Measurements from ENCODE around the gene ERLIN1. TPM values are rescaled to one million over a fixed set of nuclear protein-coding genes. Genes with fewer than 3 reads are reported as not detected.

Gene ERLIN1
- total and polyA plus RNA-seq, 7 experiments from 2014 or later: 3.9 to 19.3 (median 12.4) TPM

DNA sequence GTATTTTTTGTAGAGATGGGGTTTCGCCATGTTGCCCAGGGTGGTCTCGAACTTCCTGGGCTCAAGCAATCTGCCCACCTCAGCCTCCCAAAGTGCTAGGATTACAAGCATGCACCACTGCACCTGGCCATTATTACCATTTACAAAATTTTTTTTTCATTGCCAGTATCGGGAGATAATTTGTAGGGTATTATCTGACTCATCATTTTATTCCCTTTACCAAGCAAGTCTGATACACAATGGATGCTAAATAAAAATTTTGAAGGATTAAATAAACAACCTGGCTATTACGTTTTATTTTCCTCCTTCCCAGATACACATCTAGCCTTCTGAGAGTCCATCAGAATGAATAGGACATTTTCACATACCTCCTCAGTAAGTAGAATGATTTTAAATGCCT is 66.1 kb downstream of the ERLIN1 start:
- ATAC-seq (no peak), DNase-seq (no peak)
- H3K27me3 Mint-ChIP-seq: peaks cover 18 to 35% (median 19%) of the 10 kb centered on the region in 5 donors
- H3K27ac Mint-ChIP-seq: no peak overlapping the region
- Histone ChIP-seq H3K27ac (ENCODE audit: low read depth, low read length) (no peak overlapping the region), H3K4me1 (ENCODE audit: control insufficient read depth in 2 of 2, insufficient read depth in 2 of 2, low read length in 2 of 2) (no peaks in the 10 kb centered on the region), H3K36me3 (ENCODE audit: control insufficient read depth in 2 of 3, insufficient read depth in 3 of 3, low read length in 3 of 3) (no peaks in the 10 kb centered on the region), H3K4me3 (ENCODE audit: low read length) (no peak overlapping the region), H3K27me3 (ENCODE audit: control insufficient read depth in 2 of 2, insufficient read depth in 2 of 2, low read length in 2 of 2) (no peaks in the 10 kb centered on the region), H3K9me3 (ENCODE audit: control insufficient read depth in 2 of 3, low read length in 3 of 3) (no peaks in the 10 kb centered on the region)
- H3K9me3 Mint-ChIP-seq: peaks cover 0 to 4% (median 0%) of the 10 kb centered on the region in 11 donors
- intact Hi-C loops (cut with micrococcal nuclease): no loop called here
- H3K36me3 Mint-ChIP-seq: peaks cover 0 to 4% (median 0%) of the 10 kb centered on the region in 5 donors
- H3K4me1 Mint-ChIP-seq: peaks cover 0 to 23% (median 15%) of the 10 kb centered on the region in 7 donors
- ChIA-PET POLR2A (no interaction called here), CTCF (no interaction called here)
- no peak overlapping the region for H3K4me3 Mint-ChIP-seq

GRCh38 chr10:100114976-100115770 is 70.7 kb downstream of the ERLIN1 start:
- no peak overlapping the region for H3K4me3 Mint-ChIP-seq
- CTCF ChIA-PET: no interaction called here
- H3K4me1 ChIP-seq (ENCODE audit: control insufficient read depth in 2 of 2, insufficient read depth in 2 of 2, low read length in 2 of 2): no peaks in the 10 kb centered on the region
- DNase-seq (no peak), ATAC-seq (no peak)
- H3K27me3 ChIP-seq (ENCODE audit: control insufficient read depth in 2 of 2, insufficient read depth in 2 of 2, low read length in 2 of 2): no peaks in the 10 kb centered on the region
- H3K27me3 Mint-ChIP-seq: peaks cover 22 to 42% (median 27%) of the 10 kb centered on the region in 5 donors
- POLR2A ChIA-PET: no interaction called here
- intact Hi-C loops (cut with micrococcal nuclease): no loop called here
- H3K27ac Mint-ChIP-seq: no peak overlapping the region
- no peaks in the 10 kb centered on the region for H3K36me3 ChIP-seq (ENCODE audit: control insufficient read depth in 2 of 3, insufficient read depth in 3 of 3, low read length in 3 of 3)
- peaks cover 0 to 4% (median 0%) of the 10 kb centered on the region in 5 donors for H3K36me3 Mint-ChIP-seq
- H3K9me3 Mint-ChIP-seq: peaks cover 0 to 4% (median 0%) of the 10 kb centered on the region in 11 donors
- no peak overlapping the region for H3K4me3 ChIP-seq (ENCODE audit: low read length)
- H3K4me1 Mint-ChIP-seq: peaks cover 0 to 17% (median 0%) of the 10 kb centered on the region in 7 donors
- H3K27ac ChIP-seq (ENCODE audit: low read depth, low read length): no peak overlapping the region
- H3K9me3 ChIP-seq (ENCODE audit: control insufficient read depth in 2 of 3, low read length in 3 of 3): no peaks in the 10 kb centered on the region

DNA sequence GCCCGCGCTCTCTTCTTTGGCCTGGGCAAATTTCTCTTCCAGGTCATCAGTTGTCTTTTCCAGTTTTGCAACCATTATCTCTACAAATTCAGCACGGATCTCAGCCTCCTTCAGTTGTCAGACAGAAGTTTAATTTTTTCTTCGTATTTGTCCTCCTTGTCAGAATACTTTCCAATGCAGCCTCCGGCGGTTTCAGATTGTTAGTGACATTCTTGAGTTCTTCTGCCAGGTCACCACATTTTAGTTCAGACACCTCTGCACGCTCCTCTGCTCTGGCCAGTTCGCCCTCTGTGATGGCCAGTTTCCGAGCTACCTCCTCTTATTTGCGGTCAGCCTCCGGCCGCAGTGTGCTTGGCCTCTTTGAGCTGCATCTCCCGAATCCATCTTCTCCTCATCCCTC is 71.4 kb downstream of the ERLIN1 start:
- Mint-ChIP-seq H3K36me3 (peaks cover 0 to 4% (median 0%) of the 10 kb centered on the region in 5 donors), H3K27ac (no peak overlapping the region), H3K9me3 (peaks cover 0 to 4% (median 0%) of the 10 kb centered on the region in 11 donors), H3K27me3 (peaks cover 22 to 42% (median 27%) of the 10 kb centered on the region in 5 donors), H3K4me1 (peaks cover 0 to 20% (median 0%) of the 10 kb centered on the region in 7 donors), H3K4me3 (no peak overlapping the region)
- DNase-seq (no peak), ATAC-seq (no peak)
- Histone ChIP-seq H3K27ac (ENCODE audit: low read depth, low read length) (no peak overlapping the region), H3K4me3 (ENCODE audit: low read length) (no peak overlapping the region), H3K27me3 (ENCODE audit: control insufficient read depth in 2 of 2, insufficient read depth in 2 of 2, low read length in 2 of 2) (no peaks in the 10 kb centered on the region), H3K36me3 (ENCODE audit: control insufficient read depth in 2 of 3, insufficient read depth in 3 of 3, low read length in 3 of 3) (no peaks in the 10 kb centered on the region), H3K9me3 (ENCODE audit: control insufficient read depth in 2 of 3, low read length in 3 of 3) (no peaks in the 10 kb centered on the region), H3K4me1 (ENCODE audit: control insufficient read depth in 2 of 2, insufficient read depth in 2 of 2, low read length in 2 of 2) (no peaks in the 10 kb centered on the region)
- intact Hi-C loops (cut with micrococcal nuclease): no loop called here
- CTCF ChIA-PET: no interaction called here
- POLR2A ChIA-PET: no interaction called here

GRCh38 chr10:100109670-100110069 is 76.2 kb downstream of the ERLIN1 start:
- H3K9me3 ChIP-seq (ENCODE audit: control insufficient read depth in 2 of 3, low read length in 3 of 3): no peaks in the 10 kb centered on the region
- H3K4me1 ChIP-seq (ENCODE audit: control insufficient read depth in 2 of 2, insufficient read depth in 2 of 2, low read length in 2 of 2): no peaks in the 10 kb centered on the region
- Mint-ChIP-seq H3K4me3 (no peak overlapping the region), H3K27ac (peak overlapping the region in 1 of 9 donors; percentile 29), H3K36me3 (peaks cover 0 to 3% (median 0%) of the 10 kb centered on the region in 5 donors), H3K9me3 (peaks cover 0 to 4% (median 0%) of the 10 kb centered on the region in 11 donors), H3K4me1 (peaks cover 0 to 18% (median 0%) of the 10 kb centered on the region in 7 donors), H3K27me3 (peaks cover 9 to 39% (median 13%) of the 10 kb centered on the region in 5 donors)
- intact Hi-C loops (cut with micrococcal nuclease): no loop called here
- no peak for DNase-seq
- ChIA-PET POLR2A (no interaction called here), CTCF (no interaction called here)
- no peak for ATAC-seq
- no peak overlapping the region for H3K27ac ChIP-seq (ENCODE audit: low read depth, low read length)
- H3K4me3 ChIP-seq (ENCODE audit: low read length): no peak overlapping the region
- H3K36me3 ChIP-seq (ENCODE audit: control insufficient read depth in 2 of 3, insufficient read depth in 3 of 3, low read length in 3 of 3): no peaks in the 10 kb centered on the region
- H3K27me3 ChIP-seq (ENCODE audit: control insufficient read depth in 2 of 2, insufficient read depth in 2 of 2, low read length in 2 of 2): no peaks in the 10 kb centered on the region

DNA sequence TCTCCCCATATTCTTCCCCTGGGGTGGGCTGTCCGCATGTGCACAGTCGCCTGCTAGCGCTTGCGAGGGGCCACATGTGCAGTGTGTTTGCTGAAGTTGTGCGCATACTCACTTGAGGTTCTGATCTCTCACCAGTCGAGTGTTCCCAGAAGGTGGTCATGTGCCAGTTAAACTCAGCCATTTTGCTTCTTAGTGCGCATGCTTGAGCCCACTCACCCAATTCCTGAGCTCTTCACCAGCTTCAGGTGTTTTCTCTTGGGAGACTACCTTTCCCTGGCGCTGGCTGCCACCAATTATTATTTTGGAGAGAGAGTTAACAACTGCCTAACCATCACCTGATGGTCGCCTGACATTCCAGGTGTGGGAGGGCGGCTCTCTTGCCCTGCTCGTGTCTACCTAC is 79.0 kb downstream of the ERLIN1 start:
- Mint-ChIP-seq H3K27ac (no peak overlapping the region), H3K4me1 (peaks cover 0 to 5% (median 0%) of the 10 kb centered on the region in 7 donors)
- no peak for ATAC-seq

DNA sequence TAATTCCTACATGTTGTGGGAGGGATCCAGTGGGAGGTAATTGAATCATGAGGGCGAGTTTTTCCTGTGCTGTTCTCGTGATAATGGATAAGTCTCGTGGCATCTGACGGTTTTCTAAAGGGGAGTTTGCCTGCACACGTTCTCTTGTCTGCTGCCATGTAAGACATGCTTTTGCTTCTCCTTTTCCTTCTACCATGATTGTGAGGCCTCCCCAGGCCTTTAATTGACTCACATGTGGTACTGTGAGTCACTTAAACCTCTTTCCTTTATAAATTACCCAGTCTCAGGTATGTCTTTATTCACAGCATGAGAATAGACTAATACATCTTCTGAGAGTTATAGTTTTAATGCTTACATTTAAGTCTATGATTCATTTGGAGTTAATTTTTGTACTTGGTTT is 81.5 kb downstream of the ERLIN1 start:
- no peaks in the 10 kb centered on the region for H3K9me3 ChIP-seq (ENCODE audit: control insufficient read depth in 2 of 3, low read length in 3 of 3)
- DNase-seq (no peak), ATAC-seq (no peak)
- peaks cover 0 to under 1% (median 0%) of the 10 kb centered on the region in 7 donors for H3K4me1 Mint-ChIP-seq
- POLR2A ChIA-PET: no interaction called here
- peaks cover 23 to 55% (median 37%) of the 10 kb centered on the region in 5 donors for H3K27me3 Mint-ChIP-seq
- no peaks in the 10 kb centered on the region for H3K27me3 ChIP-seq (ENCODE audit: control insufficient read depth in 2 of 2, insufficient read depth in 2 of 2, low read length in 2 of 2)
- H3K36me3 Mint-ChIP-seq: peaks cover 0 to 7% (median 0%) of the 10 kb centered on the region in 5 donors
- no peak overlapping the region for H3K27ac ChIP-seq (ENCODE audit: low read depth, low read length)
- CTCF ChIA-PET: no interaction called here
- intact Hi-C loops (cut with micrococcal nuclease): no loop called here
- H3K9me3 Mint-ChIP-seq: peaks cover 0 to 14% (median 4%) of the 10 kb centered on the region in 11 donors
- no peaks in the 10 kb centered on the region for H3K36me3 ChIP-seq (ENCODE audit: control insufficient read depth in 2 of 3, insufficient read depth in 3 of 3, low read length in 3 of 3)
- no peaks in the 10 kb centered on the region for H3K4me1 ChIP-seq (ENCODE audit: control insufficient read depth in 2 of 2, insufficient read depth in 2 of 2, low read length in 2 of 2)
- no peak overlapping the region for H3K27ac Mint-ChIP-seq
- H3K4me3 ChIP-seq (ENCODE audit: low read length): no peak overlapping the region
- no peak overlapping the region for H3K4me3 Mint-ChIP-seq

More for the DNA sequence above, 79.0 kb downstream of the ERLIN1 start:
- no peak overlapping the region for H3K27ac ChIP-seq (ENCODE audit: low read depth, low read length)
- no peaks in the 10 kb centered on the region for H3K27me3 ChIP-seq (ENCODE audit: control insufficient read depth in 2 of 2, insufficient read depth in 2 of 2, low read length in 2 of 2)
- H3K4me1 ChIP-seq (ENCODE audit: control insufficient read depth in 2 of 2, insufficient read depth in 2 of 2, low read length in 2 of 2): no peaks in the 10 kb centered on the region
- Mint-ChIP-seq H3K4me3 (no peak overlapping the region), H3K36me3 (peaks cover 0 to 7% (median 0%) of the 10 kb centered on the region in 5 donors), H3K27me3 (peaks cover 15 to 39% (median 24%) of the 10 kb centered on the region in 5 donors), H3K9me3 (peaks cover 0 to 14% (median 4%) of the 10 kb centered on the region in 11 donors)
- H3K4me3 ChIP-seq (ENCODE audit: low read length): no peak overlapping the region
- POLR2A ChIA-PET: no interaction called here
- CTCF ChIA-PET: no interaction called here
- H3K9me3 ChIP-seq (ENCODE audit: control insufficient read depth in 2 of 3, low read length in 3 of 3): no peaks in the 10 kb centered on the region
- intact Hi-C loops (cut with micrococcal nuclease): no loop called here
- no peak for DNase-seq
- no peaks in the 10 kb centered on the region for H3K36me3 ChIP-seq (ENCODE audit: control insufficient read depth in 2 of 3, insufficient read depth in 3 of 3, low read length in 3 of 3)

DNA sequence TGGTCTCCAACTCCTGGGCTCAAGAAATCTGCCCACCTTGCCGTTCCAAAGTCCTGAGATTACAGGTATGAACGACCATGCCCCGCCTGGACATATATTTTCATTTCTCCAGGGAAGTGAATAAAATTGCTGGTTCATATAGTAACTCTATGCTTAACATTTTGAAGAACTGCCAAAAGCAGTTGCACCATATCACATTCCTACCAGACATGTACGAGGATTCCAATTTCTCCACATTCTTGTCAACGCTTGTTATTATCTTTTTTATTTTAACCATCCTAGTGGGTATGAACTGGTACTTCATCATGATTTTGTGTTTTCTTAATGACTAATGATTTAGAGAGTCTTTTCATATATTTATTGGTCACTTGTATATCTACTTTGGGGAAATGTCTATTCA is 82.2 kb downstream of the ERLIN1 start:
- intact Hi-C loops (cut with micrococcal nuclease): no loop called here
- Mint-ChIP-seq H3K27me3 (peaks cover 23 to 52% (median 37%) of the 10 kb centered on the region in 5 donors), H3K9me3 (peaks cover 0 to 14% (median 4%) of the 10 kb centered on the region in 11 donors), H3K4me1 (no peaks in the 10 kb centered on the region), H3K4me3 (no peak overlapping the region), H3K27ac (no peak overlapping the region), H3K36me3 (peaks cover 0 to 7% (median 0%) of the 10 kb centered on the region in 5 donors)
- no peak for DNase-seq
- Histone ChIP-seq H3K4me1 (ENCODE audit: control insufficient read depth in 2 of 2, insufficient read depth in 2 of 2, low read length in 2 of 2) (no peaks in the 10 kb centered on the region), H3K4me3 (ENCODE audit: low read length) (no peak overlapping the region), H3K36me3 (ENCODE audit: control insufficient read depth in 2 of 3, insufficient read depth in 3 of 3, low read length in 3 of 3) (no peaks in the 10 kb centered on the region), H3K27ac (ENCODE audit: low read depth, low read length) (no peak overlapping the region), H3K9me3 (ENCODE audit: control insufficient read depth in 2 of 3, low read length in 3 of 3) (no peaks in the 10 kb centered on the region), H3K27me3 (ENCODE audit: control insufficient read depth in 2 of 2, insufficient read depth in 2 of 2, low read length in 2 of 2) (no peaks in the 10 kb centered on the region)
- CTCF ChIA-PET: no interaction called here
- ATAC-seq: no peak
- POLR2A ChIA-PET: no interaction called here
